ENCODE measurements around the gene BEX1.

DNA sequence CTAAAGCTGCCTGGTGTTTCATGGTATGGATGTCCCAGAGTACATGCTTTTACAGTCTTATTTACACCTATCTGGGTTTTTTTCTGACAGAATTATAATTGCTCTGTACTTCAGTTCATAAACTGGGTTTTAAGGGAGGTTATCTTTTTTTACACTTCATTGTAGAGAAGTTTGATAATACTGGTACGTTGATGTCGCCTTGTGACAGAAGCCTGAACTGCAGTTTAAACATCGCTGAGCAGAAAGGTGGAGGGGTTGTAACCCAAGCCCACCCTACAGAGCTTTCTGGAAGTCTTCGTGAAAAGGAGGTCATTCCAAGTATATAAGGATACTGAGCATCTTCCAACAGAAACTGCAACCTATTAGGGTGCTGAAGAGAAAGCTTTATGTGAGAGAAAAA lies 46.4 kb downstream of the BEX1 start:
- TF ChIP-seq POLR2A (IDR thresholded peaks at IDR 0.05; ENCODE audit: low read depth, low read length) (no peak), POLR2AphosphoS5 (IDR thresholded peaks at IDR 0.05; ENCODE audit: low read depth, low read length) (no peak)

All from GM12891 (cell line).